GM19025 (cell line): ENCODE measurements around the gene GRAMD4.

ENCODE experiments used
- ATAC-seq: cut with Tn5 transposase; IDR thresholded peaks from one replicate; pipeline ENCODE4 v1.9.1; 2021; ENCODE audit warnings: mild to moderate bottlenecking, low read depth, moderate library complexity; ENCODE audit not compliant: unreplicated experiment

GRAMD4 gene

GRCh38 chr22:46652847-46653331, 32.7 kb downstream of the GRAMD4 start:
- ATAC-seq = no peak

DNA sequence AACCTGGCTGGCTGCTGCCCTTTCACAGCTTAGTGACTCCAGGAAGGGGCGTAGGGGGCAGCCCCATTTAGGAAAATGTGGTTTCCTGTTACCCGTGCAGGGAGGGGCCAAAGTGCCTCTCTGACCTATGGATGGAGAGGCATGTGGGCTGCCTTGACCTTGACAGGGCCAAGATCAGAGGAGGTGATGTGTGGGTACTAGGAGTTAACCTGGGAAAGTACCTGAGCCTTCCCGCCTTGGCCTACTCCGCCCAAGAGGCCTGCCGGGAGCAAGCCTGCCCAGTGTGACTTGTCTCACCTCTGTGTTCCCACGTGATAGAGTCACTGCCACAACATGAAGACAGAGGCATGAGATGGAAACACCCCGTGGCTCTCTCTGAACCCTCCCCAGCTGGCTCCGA, 33.4 kb downstream of the GRAMD4 start:
- no peak for ATAC-seq

GRCh38 chr22:46654426-46654825, 34.2 kb downstream of the GRAMD4 start:
- ATAC-seq = no peak

GRCh38 chr22:46654927-46655595, 34.9 kb downstream of the GRAMD4 start:
- no peak for ATAC-seq

DNA sequence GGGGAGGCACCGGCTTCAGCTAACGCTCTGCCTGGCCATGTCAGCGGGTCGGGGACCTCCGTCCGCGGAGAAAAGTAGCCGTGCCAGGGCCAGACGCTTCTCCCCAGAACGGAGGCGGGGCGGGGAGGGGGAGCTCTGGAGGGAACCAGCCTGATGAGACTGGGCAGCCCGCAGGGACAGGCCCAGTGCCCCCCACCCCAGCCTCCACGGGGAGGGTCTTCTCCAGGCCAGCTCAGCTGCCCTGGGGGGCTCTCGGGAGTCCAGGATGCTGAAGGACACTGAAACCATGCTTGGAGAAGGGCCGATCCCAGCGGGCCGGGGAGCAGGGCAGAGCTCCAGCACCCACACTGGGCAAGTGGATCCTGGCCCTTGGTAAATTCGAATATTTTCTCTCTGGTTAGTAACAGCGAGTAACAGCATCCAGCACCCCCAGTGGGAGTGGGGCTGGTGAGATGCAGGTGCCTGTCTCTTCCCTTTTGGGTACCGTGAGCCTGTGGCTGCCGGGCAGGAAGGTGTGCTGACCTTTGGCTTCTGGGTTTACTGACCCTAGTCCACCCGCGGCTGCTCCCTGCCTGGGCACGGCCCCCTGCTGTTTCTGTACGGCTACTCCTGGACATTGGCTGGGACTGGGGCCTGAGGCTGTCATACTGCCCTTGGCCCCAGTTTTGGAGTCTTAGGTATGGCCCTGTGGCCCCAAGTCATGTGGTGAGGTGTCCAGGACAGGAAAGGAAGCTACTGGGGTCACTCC, 35.8 kb downstream of the GRAMD4 start:
- ATAC-seq = no peak

DNA sequence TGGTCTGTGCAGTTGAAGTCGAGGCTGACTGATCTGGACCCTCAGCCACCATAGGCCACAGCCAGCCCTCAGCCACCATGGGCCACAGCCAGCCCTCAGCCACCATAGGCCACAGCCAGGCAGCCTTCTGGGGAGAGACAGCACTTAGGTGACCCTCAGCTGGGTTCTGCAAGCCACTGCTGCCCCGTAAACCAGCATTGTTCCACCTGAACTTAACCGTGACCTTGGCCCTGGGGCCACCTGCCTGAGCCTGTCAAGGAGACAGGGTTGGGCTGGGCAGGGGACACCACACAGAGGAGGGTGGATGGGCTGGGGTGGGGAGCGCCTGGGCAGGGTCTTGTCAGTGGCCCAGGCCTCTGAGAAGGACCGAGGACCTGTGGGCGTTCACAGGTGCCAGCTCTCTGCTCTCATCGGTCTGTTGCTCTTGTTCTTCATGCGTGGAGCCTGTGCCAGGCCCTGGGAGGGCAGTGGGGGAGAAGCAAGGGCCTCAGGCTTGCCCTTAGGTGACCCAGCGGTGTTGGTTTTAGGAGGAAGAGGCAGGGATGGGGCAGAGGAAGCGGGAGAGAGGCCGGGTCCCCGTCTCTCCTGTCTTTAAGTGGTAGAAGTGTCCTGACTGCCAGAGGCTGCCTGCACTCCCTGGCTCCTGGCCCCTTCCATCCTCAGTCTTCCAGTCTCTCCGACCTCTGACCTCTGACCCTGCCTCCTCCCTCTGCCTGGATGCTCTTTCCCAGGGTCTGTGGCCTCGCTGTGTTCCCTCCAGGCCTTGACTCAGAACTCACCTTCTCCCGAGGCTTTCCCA, 36.9 kb downstream of the GRAMD4 start:
- no peak for ATAC-seq

DNA sequence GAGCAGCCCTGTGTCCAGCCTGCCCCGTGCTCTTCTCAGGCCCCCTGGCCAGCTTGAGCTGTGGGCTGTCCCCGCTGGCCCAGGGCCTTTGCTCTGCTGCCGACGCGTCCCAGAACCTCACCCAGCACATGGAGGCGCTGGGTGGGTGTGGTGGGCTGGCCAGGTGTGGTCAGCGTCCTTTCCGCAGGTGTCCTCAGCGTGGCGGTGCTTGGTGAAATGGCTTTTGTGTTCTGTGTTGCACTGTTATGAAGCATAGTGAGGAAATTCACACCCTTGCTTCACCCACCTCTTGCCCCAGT, 37.4 kb downstream of the GRAMD4 start:
- no peak for ATAC-seq

- no peak for ATAC-seq
These were observed 38.1 kb downstream of the GRAMD4 start for GRCh38 chr22:46657996-46658947.

- no peak for ATAC-seq
These were observed 39.0 kb downstream of the GRAMD4 start for GRCh38 chr22:46659059-46659790.

DNA sequence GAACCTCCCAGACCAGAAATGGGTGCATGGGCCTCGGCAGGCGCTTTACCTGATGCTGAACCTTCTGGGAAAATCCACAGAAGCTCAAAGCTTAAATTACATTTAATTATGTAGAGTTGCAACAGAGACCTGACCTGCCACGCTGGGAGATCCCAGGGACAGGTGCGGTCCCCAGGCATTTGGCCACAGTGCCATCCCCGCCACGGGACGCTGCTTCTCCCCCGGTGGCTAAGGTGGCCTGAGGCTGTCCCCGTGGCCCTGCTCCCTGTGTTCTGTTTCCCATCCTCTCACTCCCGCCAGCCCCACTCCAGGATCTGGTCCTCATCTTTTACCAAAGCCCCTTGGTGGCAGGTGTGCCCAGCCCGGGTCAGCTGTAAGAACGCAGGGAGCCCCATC, 39.6 kb downstream of the GRAMD4 start:
- ATAC-seq = no peak

DNA sequence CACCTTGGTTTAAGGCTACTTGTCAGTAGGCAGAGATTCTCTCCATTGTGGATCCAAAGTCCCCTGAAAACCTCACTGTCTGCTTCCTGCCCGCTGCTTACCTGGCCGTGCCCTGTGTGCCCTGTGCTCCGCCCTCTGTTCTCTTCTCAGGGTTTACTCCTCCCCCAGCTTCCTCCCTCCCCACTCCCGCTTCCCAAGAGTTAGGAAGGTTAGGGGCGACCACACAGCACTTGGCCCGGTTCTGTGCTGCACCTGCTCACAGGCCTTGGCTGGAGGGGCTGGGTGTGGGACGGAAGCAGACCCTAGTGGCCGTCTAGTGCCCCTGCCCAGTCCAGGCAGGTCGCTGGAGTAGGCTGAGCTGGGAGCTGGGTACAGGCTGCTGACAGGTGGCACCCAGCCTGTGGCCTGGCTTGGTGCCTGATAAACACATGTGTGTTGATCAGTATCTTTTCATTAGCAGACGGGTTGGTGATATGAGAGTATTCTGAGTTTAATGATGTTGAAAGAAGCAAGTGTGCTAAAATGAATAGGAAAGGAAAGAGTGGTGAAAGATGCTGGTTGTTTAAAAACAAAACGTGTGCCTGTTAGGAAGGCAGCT, 40.5 kb downstream of the GRAMD4 start:
- no peak for ATAC-seq

GRCh38 chr22:46661221-46661851, 41.1 kb downstream of the GRAMD4 start:
- no peak for ATAC-seq

DNA sequence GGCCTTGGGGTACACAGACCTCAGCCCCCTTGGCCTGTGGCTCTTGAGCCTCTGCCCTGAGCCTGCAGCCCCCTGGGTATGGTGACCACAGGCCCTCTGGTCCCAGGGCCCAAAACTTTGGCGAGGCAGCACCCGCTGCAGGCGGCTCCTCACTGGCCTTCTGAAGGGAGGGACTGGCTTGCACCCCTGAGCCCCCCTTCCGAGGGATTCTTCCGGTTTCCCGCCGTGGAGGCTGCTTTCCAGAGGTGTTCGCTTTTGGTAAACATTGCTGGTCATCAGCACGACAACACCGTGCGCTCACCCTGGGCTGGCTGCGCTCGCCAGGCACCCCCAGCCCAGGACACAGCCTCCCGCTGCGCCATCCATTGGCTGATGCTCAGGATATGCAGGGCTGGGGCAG, 42.0 kb downstream of the GRAMD4 start:
- no peak for ATAC-seq

- no peak for ATAC-seq
These were observed 42.8 kb downstream of the GRAMD4 start for GRCh38 chr22:46663001-46663400.

GRCh38 chr22:46663436-46664100, 43.4 kb downstream of the GRAMD4 start:
- ATAC-seq = no peak

GRCh38 chr22:46664301-46664855, 44.2 kb downstream of the GRAMD4 start:
- no peak for ATAC-seq

DNA sequence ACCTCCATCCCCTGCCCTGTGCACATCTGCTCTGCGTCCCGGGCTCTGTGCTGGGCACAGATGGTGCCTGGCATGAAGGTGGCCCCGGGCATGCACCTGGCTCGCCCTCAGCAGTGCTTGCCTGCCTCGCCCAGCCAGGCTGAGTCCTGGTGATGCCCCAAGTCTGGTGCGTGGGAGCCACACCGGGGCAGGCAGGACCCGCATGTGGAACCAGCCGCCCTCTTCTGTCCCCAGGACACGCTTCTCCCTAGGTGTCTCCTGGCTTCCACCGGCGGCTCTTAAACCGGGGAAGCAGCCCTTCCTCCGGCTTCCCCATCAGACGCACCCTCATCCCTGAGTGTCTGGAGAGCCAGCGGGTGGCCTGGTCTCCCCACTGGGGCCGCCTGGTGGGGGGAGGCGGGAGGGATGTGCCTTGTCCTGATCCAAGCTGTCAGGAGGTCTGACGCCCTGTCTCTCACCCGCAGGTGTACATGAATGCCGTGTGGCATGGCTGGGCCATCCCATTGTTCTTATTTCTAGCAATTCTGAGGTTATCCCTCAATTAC, 45.0 kb downstream of the GRAMD4 start:
- ATAC-seq = no peak
